Stimulated activated CD4-positive, alpha-beta T cell treated with anti-CD3 and anti-CD28 coated beads, Interleukin-1b, Interleukin-23, amount 100 ng/mL, for 1 hour (primary cell): Measurements from ENCODE around the gene VEGFA.
A peak's percentile ranks its signal among the peaks of the same experiment; 100 is the strongest.

Source experiments
- DNase-seq, 2 donors: peaks; one replicate each; pipeline ENCODE4 v3.0.0-alpha.2; 2020; ENCODE audit warnings: low read depth in 2 of 2

The VEGFA gene

GRCh38 chr6:43772681-43773049 is 2.7 kb downstream of the VEGFA start:
- DNase-seq, result no peak

GRCh38 chr6:43773050-43773979 is 3.3 kb downstream of the VEGFA start:
- peak in 1 of 2 donors; percentile 34 for DNase-seq

GRCh38 chr6:43773980-43774775 is 4.2 kb downstream of the VEGFA start:
- no peak for DNase-seq

GRCh38 chr6:43774776-43775534 is 4.9 kb downstream of the VEGFA start:
- peak in 1 of 2 donors; percentile 44 for DNase-seq

- DNase-seq, result no peak
These were observed 5.5 kb downstream of the VEGFA start for GRCh38 chr6:43775535-43775885.

- DNase-seq, result no peak
These were observed 6.2 kb downstream of the VEGFA start for GRCh38 chr6:43776115-43776798.

GRCh38 chr6:43776799-43777776 is 7.1 kb downstream of the VEGFA start:
- DNase-seq, result no peak

- DNase-seq, result no peak
These were observed 8.3 kb downstream of the VEGFA start for GRCh38 chr6:43778131-43778855.

- no peak for DNase-seq
These were observed 9.2 kb downstream of the VEGFA start for GRCh38 chr6:43778976-43779851.

GRCh38 chr6:43779852-43780236 is 9.8 kb downstream of the VEGFA start:
- no peak for DNase-seq

GRCh38 chr6:43780293-43780692 is 10.3 kb downstream of the VEGFA start:
- DNase-seq, result no peak

GRCh38 chr6:43780941-43781928 is 11.2 kb downstream of the VEGFA start:
- no peak for DNase-seq

- DNase-seq, result no peak
These were observed 12.1 kb downstream of the VEGFA start for GRCh38 chr6:43781941-43782704.

GRCh38 chr6:43782764-43783513 is 12.9 kb downstream of the VEGFA start:
- DNase-seq, result no peak

GRCh38 chr6:43784049-43784855 is 14.2 kb downstream of the VEGFA start:
- no peak for DNase-seq
